Endothelial cell of umbilical vein (primary cell): Measurements from ENCODE around the gene RSPH1. TPM values are rescaled to one million over a fixed set of nuclear protein-coding genes. Genes with fewer than 3 reads are reported as not detected.

Source experiments
- BruUV-seq: library from RNA; stranded (reverse); fragments of 400-500 nt; replicated peaks from 2 replicates; lab custom pipeline; 2021; lab: Mats Ljungman, UMichigan
- CTCF ChIA-PET: fragments of 300-600, 350-600 bp; sonication (Branson Sonifier 250); formaldehyde crosslinking; loops from one replicate; lab custom pipeline; 2021; ENCODE audit warnings: antibody characterized with exemption, inconsistent platforms; lab: Charles Lee
- POLR2A ChIA-PET: fragments of 300-600, 350-600 bp; sonication (Branson Sonifier 250); formaldehyde crosslinking; loops from one replicate; lab custom pipeline; 2021; ENCODE audit warnings: antibody characterized with exemption, inconsistent platforms; lab: Charles Lee
- DNase-seq: peaks from one replicate; pipeline ENCODE4 v3.0.0-alpha.2; 2011; ENCODE audit warnings: low read depth, low spot score
- FAIRE-seq: peaks from 2 replicates; lab custom pipeline; 2011; peaks lifted over from hg19 to GRCh38; lab: Jason Lieb, UNC
- H2AFZ ChIP-seq: 2 replicates; pipeline ENCODE4 v1.6.0; 2012; ENCODE audit warnings: low read depth, low read length, control low read depth, inconsistent platforms
- H3K27ac ChIP-seq: 2 replicates; pipeline ENCODE4 v1.5.1; 2011; ENCODE audit warnings: low read depth, mild to moderate bottlenecking, control low read depth, low read length, moderate library complexity; ENCODE audit not compliant: insufficient read depth
- H3K27me3 ChIP-seq, 2 experiments: 2 replicates each; pipeline versions ENCODE4 v1.6.0 to v1.6.1; 2011; ENCODE audit warnings: low read length in 2 of 2, mixed read lengths in 1 of 2; ENCODE audit not compliant: control insufficient read depth in 2 of 2, insufficient read depth in 2 of 2
- H3K36me3 ChIP-seq, 2 experiments: 2 replicates in 1 of 2; 3 replicates in 1 of 2; pipeline ENCODE4 v1.5.1; 2011; ENCODE audit warnings: low read length in 2 of 2, mild to moderate bottlenecking in 1 of 2, moderate library complexity in 1 of 2; ENCODE audit not compliant: control insufficient read depth in 2 of 2, insufficient read depth in 2 of 2; ENCODE audit errors: extremely low read depth in 1 of 2
- H3K4me1 ChIP-seq: 3 replicates; pipeline ENCODE4 v1.5.1; 2011; ENCODE audit warnings: mild to moderate bottlenecking, low read length; ENCODE audit not compliant: control insufficient read depth, insufficient read depth; ENCODE audit errors: extremely low read depth
- H3K4me2 ChIP-seq: 2 replicates; pipeline ENCODE4 v1.6.1; 2011; ENCODE audit warnings: low read length, control low read depth, mixed read lengths; ENCODE audit not compliant: insufficient read depth
- H3K4me3 ChIP-seq, 3 experiments: fragments of 200-600 bp in 1 of 3; sonication (generic), shearing (Covaris generic) in 1 of 3; replicated peaks in 1 of 3; 2 replicates each; pipeline ENCODE4 v1.5.1; 2011 to 2016; ENCODE audit warnings: control low read depth in 3 of 3, low read length in 3 of 3, mild to moderate bottlenecking in 2 of 3, inconsistent platforms in 1 of 3, low read depth in 1 of 3, moderate library complexity in 1 of 3; ENCODE audit not compliant: insufficient read depth in 1 of 3
- H3K79me2 ChIP-seq: 2 replicates; pipeline ENCODE4 v1.6.0; 2012; ENCODE audit warnings: low read length, inconsistent platforms; ENCODE audit not compliant: control insufficient read depth, insufficient read depth
- H3K9ac ChIP-seq: replicated peaks from 2 replicates; pipeline ENCODE3; 2011; ENCODE audit warnings: low read length, control low read depth; ENCODE audit not compliant: insufficient read depth; ENCODE audit errors: extremely low read depth
- H3K9me1 ChIP-seq: replicated peaks from 3 replicates; pipeline ENCODE4 v1.6.0; 2011; ENCODE audit warnings: mild to moderate bottlenecking, low read length; ENCODE audit not compliant: control insufficient read depth, insufficient read depth; ENCODE audit errors: extremely low read depth
- H3K9me3 ChIP-seq: replicated peaks from 2 replicates; pipeline ENCODE4 v1.5.1; 2012; ENCODE audit warnings: low read length, inconsistent platforms; ENCODE audit not compliant: control insufficient read depth, insufficient read depth
- H4K20me1 ChIP-seq: replicated peaks from 2 replicates; pipeline ENCODE3; 2011; ENCODE audit warnings: mild to moderate bottlenecking, low read length; ENCODE audit not compliant: control insufficient read depth, insufficient read depth; ENCODE audit errors: extremely low read depth
- CTCF ChIP-seq, 2 donors: IDR thresholded peaks; 1 replicate in 1 of 2; 2 replicates in 1 of 2; pipeline ENCODE4 v1.5.1; 2011; ENCODE audit warnings: low read length in 2 of 2, mild to moderate bottlenecking in 2 of 2, moderate library complexity in 2 of 2, control low read depth in 1 of 2, inconsistent platforms in 1 of 2, low read depth in 1 of 2; ENCODE audit not compliant: insufficient read depth in 1 of 2; ENCODE audit errors: extremely low read depth in 1 of 2
- EZH2 ChIP-seq: IDR thresholded peaks from 2 replicates; pipeline ENCODE4 v1.6.1; 2012; ENCODE audit warnings: borderline replicate concordance, low read depth, mild to moderate bottlenecking, moderate library complexity, low read length, inconsistent platforms; ENCODE audit not compliant: severe bottlenecking
- FOS ChIP-seq: IDR thresholded peaks from 2 replicates; pipeline ENCODE4 v1.6.1; 2011; ENCODE audit warnings: mild to moderate bottlenecking, low read length, moderate library complexity, borderline replicate concordance; ENCODE audit not compliant: insufficient read depth
- GATA2 ChIP-seq: IDR thresholded peaks from 2 replicates; pipeline ENCODE4 v1.7.0; 2011; ENCODE audit warnings: low read depth, mild to moderate bottlenecking, moderate library complexity, mixed read lengths, low read length; ENCODE audit not compliant: insufficient read length, insufficient read depth
- JUN ChIP-seq: IDR thresholded peaks from 2 replicates; pipeline ENCODE4 v1.6.1; 2011; ENCODE audit warnings: borderline replicate concordance, low read depth; ENCODE audit not compliant: insufficient read length, insufficient read depth
- MAX ChIP-seq: IDR thresholded peaks from 2 replicates; pipeline ENCODE4 v1.6.1; 2011; ENCODE audit not compliant: insufficient read depth, insufficient read length
- MYC ChIP-seq: IDR thresholded peaks from one replicate; pipeline ENCODE4 v1.6.1; 2011; ENCODE audit warnings: mild to moderate bottlenecking, low read depth, low read length
- POLR2A ChIP-seq: IDR thresholded peaks from 2 replicates; pipeline ENCODE4 v1.6.1; 2012; ENCODE audit warnings: low read depth, mild to moderate bottlenecking, control low read depth, low read length
- POLR2AphosphoS5 ChIP-seq: IDR thresholded peaks from 2 replicates; pipeline ENCODE4 v1.6.1; 2012; ENCODE audit warnings: low read depth, mild to moderate bottlenecking, control low read depth, low read length, moderate library complexity; ENCODE audit not compliant: insufficient read depth
- dilution Hi-C: fragments of 300-500 bp; cut with MboI; formaldehyde crosslinking; loops from one replicate; pipeline ENCODE4 v1.15.0; 2019; ENCODE audit warnings: low sequenced_read_pairs; ENCODE audit not compliant: extremely low pct_ligation_motif_present
- intact Hi-C: fragments of 100-400 bp; cut with micrococcal nuclease; formaldehyde crosslinking; loops from one replicate; pipeline ENCODE4 v1.10.0; 2022
- polyA plus RNA-seq, 4 experiments: library from polyadenylated mRNA; depleted of rRNA in 3 of 4; stranded (reverse) in 3 of 4; unstranded in 1 of 4; fragments of >200 nt; gene quantifications; 2 replicates each; pipeline versions ENCODE4 v1.2.1 to v1.2.3, GENCODE V29; 2011 to 2012; ENCODE audit warnings: missing spikeins in 1 of 4
- total RNA-seq: library from RNA; stranded (reverse); gene quantifications from 2 replicates; pipeline ENCODE4 v1.2.3, GENCODE V29; 2021

RSPH1 gene
- total and polyA plus RNA-seq, 2 donors (not counting 3 experiments of a cell fraction or from before 2014, with no cell fraction given): 0.08 TPM; not detected in 1

- POLR2A ChIA-PET: no interaction called here
- FAIRE-seq: no peak
- CTCF ChIA-PET: no interaction called here
Measured at GRCh38 chr21:42460391-42461184, 35.4 kb downstream of the RSPH1 start.

GRCh38 chr21:42459546-42460215 lies 36.3 kb downstream of the RSPH1 start:
- DNase-seq (no peak), FAIRE-seq (no peak)
- Histone ChIP-seq H3K9me3 (no peaks in the 10 kb centered on the region), H4K20me1 (no peaks in the 10 kb centered on the region), H3K36me3 (no peaks in the 10 kb centered on the region), H3K4me1 (no peaks in the 10 kb centered on the region), H3K9ac (no peak overlapping the region), H3K79me2 (no peaks in the 10 kb centered on the region), H3K27ac (no peak overlapping the region), H2AFZ (no peak overlapping the region), H3K9me1 (no peaks in the 10 kb centered on the region), H3K27me3 (peaks cover 2 to 5% of the 10 kb centered on the region in 2 experiments), H3K4me3 (no peak overlapping the region), H3K4me2 (no peak overlapping the region)
- BruUV-seq: no TSS peak
- dilution Hi-C loops (no loop called here), intact Hi-C loops (no loop called here)
- POLR2A ChIA-PET: no interaction called here
- TF ChIP-seq JUN: no peak
- TF ChIP-seq MAX: no peak
- no peak for TF ChIP-seq MYC
- TF ChIP-seq GATA2: no peak
- no peak for TF ChIP-seq CTCF (IDR thresholded peaks at IDR 0.05; ENCODE audit: extremely low read depth in 1 of 2, insufficient read depth in 1 of 2, low read depth in 1 of 2, low read length in 2 of 2)
- TF ChIP-seq EZH2: no peak
- TF ChIP-seq POLR2A: no peak
- no peak for TF ChIP-seq FOS
- TF ChIP-seq POLR2AphosphoS5: no peak
- CTCF ChIA-PET: no interaction called here

More at GRCh38 chr21:42460391-42461184, 35.4 kb downstream of the RSPH1 start:
- Histone ChIP-seq H3K27me3 (peaks cover 0 to 5% of the 10 kb centered on the region in 2 experiments), H3K4me2 (no peak overlapping the region), H3K9me3 (no peaks in the 10 kb centered on the region), H3K4me3 (no peak overlapping the region), H4K20me1 (no peaks in the 10 kb centered on the region), H3K4me1 (no peaks in the 10 kb centered on the region), H3K36me3 (no peaks in the 10 kb centered on the region), H2AFZ (no peak overlapping the region), H3K27ac (no peak overlapping the region), H3K79me2 (no peaks in the 10 kb centered on the region), H3K9ac (no peak overlapping the region), H3K9me1 (no peaks in the 10 kb centered on the region)
- no TSS peak for BruUV-seq
- intact Hi-C loops (no loop called here), dilution Hi-C loops (no loop called here)
- TF ChIP-seq FOS (no peak), GATA2 (no peak), POLR2AphosphoS5 (no peak), MYC (no peak)
- DNase-seq: no peak
